NCI-H2171 treated with DMSO at 0.1 percent for 48 hours (cell line): Measurements from ENCODE around the gene BRI3.
A peak's percentile ranks its signal among the peaks of the same experiment; 100 is the strongest.

Experiments used
- DNase-seq: peaks from one replicate; lab custom pipeline; 2025; lab: John Stamatoyannopoulos, UW

Gene BRI3, protein sequence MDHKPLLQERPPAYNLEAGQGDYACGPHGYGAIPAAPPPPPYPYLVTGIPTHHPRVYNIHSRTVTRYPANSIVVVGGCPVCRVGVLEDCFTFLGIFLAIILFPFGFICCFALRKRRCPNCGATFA

GRCh38 chr7:98280791-98281756 lies at the start of gene BRI3:
BRI3 (plus strand) TSS chr7:98281686; CDS start chr7:98281796, 110 bp downstream.
- peak; percentile 89 for DNase-seq

DNA sequence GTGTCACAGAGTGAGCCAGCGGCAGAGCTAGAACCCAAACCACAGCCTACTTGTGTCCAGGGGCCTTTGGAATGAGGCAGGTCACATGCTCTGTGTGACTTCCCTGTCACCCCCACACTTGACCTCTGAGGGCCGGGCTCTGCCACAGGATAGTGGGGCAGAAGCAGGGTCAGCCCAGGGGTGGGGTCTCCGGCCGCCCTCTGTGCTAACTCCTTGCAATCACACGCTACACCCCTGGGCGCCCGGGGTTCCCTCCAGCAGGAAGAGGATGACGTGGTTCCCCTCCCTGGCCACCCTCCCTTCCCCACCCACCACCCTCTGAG lies 49.3 kb upstream of the BRI3 start:
- no peak for DNase-seq

GRCh38 chr7:98232799-98233198 lies 48.7 kb upstream of the BRI3 start:
- no peak for DNase-seq

- DNase-seq, result no peak
Measured at GRCh38 chr7:98233219-98234070, 48.0 kb upstream of the BRI3 start.

DNA sequence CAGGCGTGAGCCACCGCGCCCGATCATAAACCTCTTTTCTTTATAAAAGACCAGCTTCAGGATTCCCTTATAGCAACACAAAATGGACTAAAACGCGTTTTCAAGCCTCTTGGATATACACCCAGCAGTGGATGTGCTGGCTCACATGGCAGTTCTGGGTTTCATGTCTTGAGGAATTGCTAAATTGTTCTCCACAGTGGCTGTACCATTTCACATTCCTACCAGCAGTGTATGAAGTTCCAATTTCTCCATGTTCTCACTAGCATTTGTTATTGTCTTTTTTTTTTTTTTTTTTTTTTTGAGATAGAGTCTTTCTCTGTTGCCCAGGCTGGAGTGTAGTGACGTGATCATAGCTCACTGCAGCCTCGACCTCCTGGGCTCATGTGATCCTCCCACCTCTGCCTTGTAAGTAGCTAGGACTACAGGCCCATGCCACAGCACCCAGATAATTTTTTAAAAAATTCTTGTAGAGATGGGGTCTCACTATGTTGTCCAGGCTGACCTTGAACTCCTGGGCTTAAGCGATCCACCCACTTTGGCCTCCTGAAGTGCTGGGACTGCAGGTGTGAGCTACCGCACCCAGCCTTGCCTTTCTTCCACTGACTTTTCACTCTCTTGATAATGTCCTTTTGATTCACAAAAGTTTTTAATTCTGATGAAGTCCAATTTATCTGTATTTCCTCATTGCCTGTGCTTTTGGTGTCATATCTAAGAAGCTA lies 46.9 kb upstream of the BRI3 start:
- DNase-seq, result no peak

- DNase-seq, result no peak
Measured at GRCh38 chr7:98235901-98236300, 45.6 kb upstream of the BRI3 start.

DNA sequence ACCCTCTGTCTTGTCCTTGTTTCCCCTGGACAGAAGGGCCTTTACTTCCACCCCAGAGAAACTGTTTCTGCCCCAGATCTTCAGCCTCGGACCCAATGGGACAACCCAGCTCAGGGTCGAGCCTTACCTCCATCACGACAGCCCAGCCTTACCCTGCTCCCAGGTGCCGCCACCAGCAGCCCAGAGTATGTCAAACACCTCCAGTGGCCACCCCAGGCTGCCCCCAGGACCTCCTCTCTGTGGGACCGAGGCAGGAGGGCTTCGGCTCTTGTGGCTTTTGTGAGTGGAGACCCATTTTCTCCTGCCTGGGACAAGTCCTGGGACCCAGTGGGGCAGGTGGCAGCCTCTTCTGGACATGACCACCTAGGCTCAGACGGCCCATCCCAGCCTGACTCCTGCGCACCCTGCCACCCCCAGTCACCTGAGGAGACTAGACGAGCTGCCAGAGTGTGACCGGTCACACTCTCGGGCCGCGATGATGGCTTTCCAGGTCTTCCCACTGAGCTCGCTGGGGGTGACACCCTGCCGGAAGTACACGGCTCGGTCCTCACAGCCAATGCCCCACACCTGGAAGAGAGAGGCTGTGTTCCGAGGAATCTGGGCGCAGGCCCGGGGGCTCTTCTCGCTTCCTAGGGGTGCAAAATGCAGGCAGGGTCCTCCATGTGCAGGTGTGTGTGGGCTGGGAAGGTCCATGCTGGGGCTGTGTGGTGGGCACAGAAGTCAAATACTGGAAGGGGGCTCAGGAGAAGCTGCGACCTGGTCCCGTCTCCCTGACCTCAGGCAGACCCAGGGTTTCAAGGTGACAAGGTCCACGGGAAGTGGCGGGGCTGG lies 44.9 kb upstream of the BRI3 start:
- no peak for DNase-seq

DNA sequence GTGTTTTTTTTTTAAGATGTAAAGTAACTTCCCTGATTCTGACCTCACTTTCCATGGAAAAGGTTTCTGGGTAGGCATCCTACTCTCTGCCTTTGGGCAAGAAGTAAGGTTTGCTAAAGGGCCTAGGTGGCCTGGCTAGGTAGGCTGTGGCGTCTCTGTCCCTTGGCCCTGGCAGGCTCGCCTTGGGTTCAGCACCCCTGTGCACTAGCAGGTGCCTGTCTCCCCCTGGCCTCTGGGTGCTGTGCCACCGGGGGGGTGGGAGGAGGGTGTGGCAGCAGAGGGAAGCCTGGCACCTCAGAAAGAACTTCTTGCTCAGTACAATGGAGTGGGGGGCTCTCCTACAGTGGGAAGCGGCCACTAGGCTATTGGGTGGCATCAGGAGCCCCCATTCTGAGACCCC lies 43.4 kb upstream of the BRI3 start:
- DNase-seq, result no peak

DNA sequence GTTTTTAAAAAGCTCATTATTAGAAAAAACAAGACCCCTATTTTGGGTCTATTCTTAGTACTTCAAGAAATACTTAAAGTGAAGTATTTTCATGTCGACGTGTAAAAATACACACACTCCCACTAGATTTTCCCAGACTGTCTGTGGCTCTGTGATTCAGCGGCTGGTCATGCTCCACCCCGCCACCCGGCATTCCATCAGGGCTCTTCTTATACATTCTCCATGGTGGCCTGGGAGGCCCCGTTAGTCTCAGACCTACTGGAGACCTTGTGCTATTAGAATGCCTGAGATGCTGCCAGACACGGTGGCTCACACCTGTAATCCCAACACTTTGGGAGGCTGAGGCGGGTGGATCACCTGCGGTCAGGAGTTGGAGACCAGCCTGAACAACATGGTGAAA lies 42.5 kb upstream of the BRI3 start:
- no peak for DNase-seq

GRCh38 chr7:98240961-98241673 lies 40.4 kb upstream of the BRI3 start:
- no peak for DNase-seq

GRCh38 chr7:98241674-98242241 lies 39.7 kb upstream of the BRI3 start:
- no peak for DNase-seq

GRCh38 chr7:98242342-98242741 lies 39.1 kb upstream of the BRI3 start:
- DNase-seq, result no peak

GRCh38 chr7:98242934-98243333 lies 38.6 kb upstream of the BRI3 start:
- DNase-seq, result no peak

DNA sequence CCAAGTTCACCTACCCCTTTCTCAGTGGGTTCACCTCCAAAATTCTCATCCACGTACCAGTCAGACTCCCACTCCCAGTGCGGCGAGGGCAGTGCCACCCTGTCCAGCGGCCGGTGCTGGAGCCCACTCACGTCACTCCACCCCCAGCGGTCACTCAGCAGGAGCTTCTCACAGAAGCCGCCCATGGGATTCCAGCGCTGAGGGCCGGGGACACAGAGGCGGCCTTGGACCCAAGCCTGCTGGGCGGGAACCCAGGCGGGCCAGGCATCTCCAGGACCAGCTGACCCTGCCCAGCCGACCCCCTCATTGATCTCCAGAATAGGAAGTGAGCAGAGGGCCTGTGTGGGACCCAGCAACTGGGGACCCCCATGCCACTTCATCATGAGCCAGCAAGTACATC lies 36.6 kb upstream of the BRI3 start:
- no peak for DNase-seq

- no peak for DNase-seq
Measured at GRCh38 chr7:98248156-98248555, 33.3 kb upstream of the BRI3 start.

DNA sequence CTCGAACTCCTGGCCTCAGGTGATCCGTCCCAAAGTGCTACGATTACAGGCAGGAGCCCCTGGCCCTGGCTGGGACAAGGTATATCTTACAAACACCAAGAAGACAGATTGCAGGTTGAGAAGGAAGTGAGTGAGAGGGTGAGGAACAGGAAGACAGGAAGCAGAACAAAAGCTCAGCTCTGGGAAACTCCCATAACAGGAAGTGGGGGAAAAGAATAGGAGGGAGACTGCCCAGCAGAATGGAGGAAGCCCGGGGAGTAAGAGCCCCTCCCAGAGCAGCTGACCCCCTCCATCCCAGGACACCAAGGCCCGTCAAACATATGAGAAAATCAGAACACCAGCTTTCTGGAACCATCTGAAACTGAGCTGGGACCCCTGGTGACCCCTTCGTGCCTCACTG lies 32.4 kb upstream of the BRI3 start:
- no peak for DNase-seq

DNA sequence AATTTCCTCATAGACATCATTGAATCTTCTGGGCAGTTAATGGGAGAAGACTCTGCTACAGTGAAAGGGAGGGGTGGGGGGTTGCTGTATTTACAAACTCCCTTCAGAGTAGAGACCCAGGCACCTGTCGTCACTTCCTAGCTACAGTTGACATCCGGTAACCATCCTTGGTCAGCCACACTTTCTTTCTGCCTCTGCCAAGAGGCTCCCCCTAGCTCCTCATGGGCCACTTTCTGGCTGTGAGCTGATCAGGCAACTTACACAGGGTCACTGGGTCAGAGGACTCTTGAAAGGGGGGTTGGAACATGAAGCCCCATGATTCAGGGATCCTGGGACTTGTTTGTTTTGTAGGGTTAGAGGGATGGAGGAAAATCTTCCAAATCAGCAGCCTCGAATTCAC lies 30.7 kb upstream of the BRI3 start:
- DNase-seq, result peak; percentile 63

GRCh38 chr7:98251231-98251600 lies 30.3 kb upstream of the BRI3 start:
- DNase-seq, result no peak

DNA sequence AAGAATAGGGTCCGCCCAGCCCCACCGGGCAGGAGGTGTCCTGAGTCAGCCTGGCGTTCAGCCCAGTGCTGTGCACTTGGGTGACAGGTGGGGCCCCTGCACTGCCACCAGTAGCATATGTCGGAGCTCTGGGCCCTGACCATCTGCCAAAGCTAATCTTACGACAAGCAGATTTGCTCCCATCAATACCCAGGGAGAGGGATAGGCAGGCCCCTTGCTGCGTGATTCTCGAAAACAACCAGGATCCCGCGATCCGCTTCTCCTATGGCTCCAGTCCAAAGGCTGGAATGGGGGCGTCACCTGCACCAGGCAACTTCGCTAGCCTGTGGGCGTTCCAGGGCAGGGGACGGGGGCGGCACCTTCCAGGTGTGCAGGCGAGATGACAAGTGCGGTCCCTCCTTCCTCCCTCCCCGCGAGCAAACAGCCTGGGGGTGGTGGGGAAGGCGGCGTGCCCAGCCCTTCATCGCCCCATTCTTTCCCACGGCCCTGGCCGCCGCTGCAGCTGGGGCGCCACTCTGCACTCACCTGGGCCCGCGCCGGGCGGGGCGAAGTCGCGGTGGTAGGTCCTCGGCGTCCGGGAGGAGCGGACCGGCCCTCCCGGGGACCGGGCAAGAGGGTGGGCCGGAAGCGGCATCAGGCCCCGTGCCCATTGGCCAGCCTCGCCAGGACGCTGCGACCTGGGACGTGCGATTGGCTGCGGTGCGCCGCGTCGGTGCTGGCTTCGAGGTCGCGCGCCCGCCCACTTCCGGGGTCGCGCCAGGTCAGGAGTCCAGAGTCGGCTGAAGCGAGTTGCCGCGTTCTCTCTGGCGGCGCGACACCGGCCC lies 29.7 kb upstream of the BRI3 start, which contains the start of gene TECPR1:
TECPR1 (minus strand) TSS at position 632 of the 824 bp plus-strand sequence. CDS start 6,086 bp downstream, outside the sequence.
- DNase-seq, result peak; percentile 98
